Measurements from ENCODE around the gene ATP1B2.

ATP1B2 gene

GRCh38 chr17:7651665-7652387 lies 1.1 kb downstream of the ATP1B2 start:
- no peak for TF ChIP-seq ZNF274 (IDR thresholded peaks at IDR 0.05; ENCODE audit: low read depth, low read length)
- H3K4me3 ChIP-seq (ENCODE audit: low read length) = no peak overlapping the region

- no peak overlapping the region for H3K4me3 ChIP-seq (ENCODE audit: low read length)
- TF ChIP-seq ZNF274 (IDR thresholded peaks at IDR 0.05; ENCODE audit: low read depth, low read length) = no peak
Observed at GRCh38 chr17:7652388-7653356, 1.9 kb downstream of the ATP1B2 start.

GRCh38 chr17:7654832-7655540 lies 4.3 kb downstream of the ATP1B2 start:
- H3K4me3 ChIP-seq (ENCODE audit: low read length) = no peak overlapping the region
- no peak for TF ChIP-seq ZNF274 (IDR thresholded peaks at IDR 0.05; ENCODE audit: low read depth, low read length)

GRCh38 chr17:7655541-7655840 lies 4.8 kb downstream of the ATP1B2 start:
- TF ChIP-seq ZNF274 (IDR thresholded peaks at IDR 0.05; ENCODE audit: low read depth, low read length) = no peak
- H3K4me3 ChIP-seq (ENCODE audit: low read length) = no peak overlapping the region

GRCh38 chr17:7656958-7657609 lies 6.4 kb downstream of the ATP1B2 start:
- TF ChIP-seq ZNF274 (IDR thresholded peaks at IDR 0.05; ENCODE audit: low read depth, low read length) = no peak
- no peak overlapping the region for H3K4me3 ChIP-seq (ENCODE audit: low read length)

DNA sequence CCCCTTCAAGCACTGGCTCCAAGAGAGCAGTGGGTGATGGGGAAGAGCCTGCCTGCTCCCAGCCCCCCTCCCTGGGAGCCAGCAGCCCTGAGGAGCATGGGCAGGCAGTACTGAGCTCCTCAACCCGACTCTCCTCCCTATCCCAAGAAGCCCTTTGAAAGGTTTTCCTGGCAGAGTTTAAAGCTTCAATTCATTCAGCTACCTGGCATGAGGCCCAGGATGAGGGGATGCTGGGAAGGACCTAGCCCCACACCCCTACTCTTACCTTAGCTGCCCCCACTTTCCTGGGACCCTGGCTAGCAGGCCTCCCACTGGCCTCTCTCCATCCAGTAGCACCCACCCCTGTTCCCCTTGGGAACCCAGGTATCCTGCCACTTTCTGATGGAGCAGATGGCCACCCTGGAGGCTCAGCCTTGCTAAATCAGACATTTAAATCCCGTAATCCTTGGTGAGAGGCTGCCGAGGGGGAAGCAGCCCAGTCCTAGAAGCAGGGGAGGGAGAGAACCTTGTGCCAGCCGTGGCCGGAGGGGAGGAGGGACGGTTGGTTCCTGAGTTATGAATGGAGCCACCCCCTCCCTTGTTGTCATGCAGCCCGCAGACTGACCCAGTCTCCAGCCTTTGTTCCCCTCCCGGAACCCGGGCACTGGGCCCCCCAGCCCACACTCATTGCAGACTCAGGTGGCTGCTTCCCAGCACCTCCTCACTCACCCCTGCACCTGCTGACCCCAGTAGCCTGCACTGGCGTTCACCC lies 17.1 kb downstream of the ATP1B2 start:
- TF ChIP-seq ZNF274 (IDR thresholded peaks at IDR 0.05; ENCODE audit: low read depth, low read length) = no peak
- no peak overlapping the region for H3K4me3 ChIP-seq (ENCODE audit: low read length)

- TF ChIP-seq ZNF274 (IDR thresholded peaks at IDR 0.05; ENCODE audit: low read depth, low read length) = no peak
- H3K4me3 ChIP-seq (ENCODE audit: low read length) = no peak overlapping the region
Observed at GRCh38 chr17:7668482-7668881, 17.8 kb downstream of the ATP1B2 start.

GRCh38 chr17:7673239-7673638 lies 22.5 kb downstream of the ATP1B2 start:
- H3K4me3 ChIP-seq (ENCODE audit: low read length) = no peak overlapping the region
- TF ChIP-seq ZNF274 (IDR thresholded peaks at IDR 0.05; ENCODE audit: low read depth, low read length) = no peak

DNA sequence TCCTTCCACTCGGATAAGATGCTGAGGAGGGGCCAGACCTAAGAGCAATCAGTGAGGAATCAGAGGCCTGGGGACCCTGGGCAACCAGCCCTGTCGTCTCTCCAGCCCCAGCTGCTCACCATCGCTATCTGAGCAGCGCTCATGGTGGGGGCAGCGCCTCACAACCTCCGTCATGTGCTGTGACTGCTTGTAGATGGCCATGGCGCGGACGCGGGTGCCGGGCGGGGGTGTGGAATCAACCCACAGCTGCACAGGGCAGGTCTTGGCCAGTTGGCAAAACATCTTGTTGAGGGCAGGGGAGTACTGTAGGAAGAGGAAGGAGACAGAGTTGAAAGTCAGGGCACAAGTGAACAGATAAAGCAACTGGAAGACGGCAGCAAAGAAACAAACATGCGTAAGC lies 24.2 kb downstream of the ATP1B2 start:
- no peak for TF ChIP-seq ZNF274 (IDR thresholded peaks at IDR 0.05; ENCODE audit: low read depth, low read length)
- H3K4me3 ChIP-seq (ENCODE audit: low read length) = no peak overlapping the region

DNA sequence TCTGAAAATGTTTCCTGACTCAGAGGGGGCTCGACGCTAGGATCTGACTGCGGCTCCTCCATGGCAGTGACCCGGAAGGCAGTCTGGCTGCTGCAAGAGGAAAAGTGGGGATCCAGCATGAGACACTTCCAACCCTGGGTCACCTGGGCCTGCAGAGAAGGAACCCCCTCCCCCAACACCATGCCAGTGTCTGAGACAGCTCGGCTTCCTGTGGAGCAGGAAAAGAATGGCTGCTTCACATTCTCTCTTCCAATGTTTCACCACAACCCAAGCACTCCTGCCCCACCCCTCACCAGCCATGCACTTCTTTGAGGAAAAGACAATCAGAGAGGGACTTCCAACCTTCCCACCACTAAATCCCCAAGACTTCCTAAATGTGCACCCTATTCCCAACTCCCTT lies 25.8 kb downstream of the ATP1B2 start:
- no peak for TF ChIP-seq ZNF274 (IDR thresholded peaks at IDR 0.05; ENCODE audit: low read depth, low read length)
- no peak overlapping the region for H3K4me3 ChIP-seq (ENCODE audit: low read length)

- TF ChIP-seq ZNF274 (IDR thresholded peaks at IDR 0.05; ENCODE audit: low read depth, low read length) = no peak
Observed at GRCh38 chr17:7677388-7678067, 26.8 kb downstream of the ATP1B2 start.

DNA sequence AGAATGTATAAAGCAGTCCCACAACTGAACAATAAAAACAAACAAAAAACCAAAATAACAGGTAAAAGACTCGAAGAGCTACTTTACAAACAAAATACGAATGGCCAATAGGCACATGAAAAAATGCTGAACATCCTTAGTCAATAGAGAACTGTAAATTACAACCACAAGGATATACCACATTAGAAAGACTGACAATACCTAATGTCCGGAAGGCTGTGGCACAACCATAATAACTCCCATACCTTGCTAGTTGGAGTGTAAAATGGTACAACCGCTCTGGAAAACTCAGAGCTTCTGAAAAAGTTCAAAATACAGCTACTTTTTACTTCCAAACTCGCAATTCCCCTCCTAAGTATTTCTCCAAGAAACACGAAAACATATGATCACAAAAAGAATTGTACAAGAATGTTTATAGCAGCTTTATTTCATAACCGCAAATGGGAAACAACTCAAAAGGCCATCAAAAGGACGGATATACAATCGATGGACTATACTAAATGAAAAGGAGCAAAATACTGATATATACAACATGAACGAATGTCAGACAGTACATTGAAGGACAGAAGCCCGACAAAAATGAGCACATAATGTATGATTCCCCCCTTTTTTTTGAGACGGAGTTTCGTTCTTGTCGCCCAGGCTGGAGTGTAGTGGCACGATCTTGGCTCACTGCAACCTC lies 34.3 kb downstream of the ATP1B2 start:
- peak overlapping the region; percentile 84 for H3K4me3 ChIP-seq (ENCODE audit: low read length)
- no peak for TF ChIP-seq ZNF274 (IDR thresholded peaks at IDR 0.05; ENCODE audit: low read depth, low read length)

More at GRCh38 chr17:7677388-7678067, 26.8 kb downstream of the ATP1B2 start:
- H3K4me3 ChIP-seq (ENCODE audit: low read length) = no peak overlapping the region

Data from GM08714 (cell line).